ENCODE data around the gene MED16. TPM values are rescaled to one million over a fixed set of nuclear protein-coding genes. Genes with fewer than 3 reads are reported as not detected.
A peak's percentile ranks its signal among the peaks of the same experiment; 100 is the strongest.

MED16 gene
- total RNA-seq, 4 donors from 2014 or later: 58.1 to 158 (median 78.4) TPM

GRCh38 chr19:913080-913748 lies 20.2 kb upstream of the MED16 start, which contains the start of gene R3HDM4:
TSS of gene R3HDM4 (minus strand) at chr19:913219. CDS start at chr19:913157, 62 bp downstream.
- WGBS, 2 donors (ENCODE audit: low coverage in 1 of 2): 2% methylated on average over 33 of the region's 76 CpGs; no CpG with 5 or more reads in 1 of the 2 donors
- no peak for TF ChIP-seq EP300 (IDR thresholded peaks at IDR 0.05; ENCODE audit: low read depth)
- no peak for TF ChIP-seq CTCF (IDR thresholded peaks at IDR 0.05)
- TF ChIP-seq POLR2AphosphoS5 (IDR thresholded peaks at IDR 0.05): peak; percentile 68 to 90 (median 89)
- peak; percentile 54 for TF ChIP-seq POLR2A (IDR thresholded peaks at IDR 0.05)
- DNase-seq: peak; percentile 89
- H3K4me1 ChIP-seq: peaks cover 22 to 56% (median 42%) of the 10 kb centered on the region in 4 donors
- in situ Hi-C loops (cut with MboI; ENCODE audit: low pct_ligation_motif_present in 1 of 4, low pct_unique_long_range_greater_than_20kb in 1 of 4, low sequenced_read_pairs in 3 of 4) (no loop called here), intact Hi-C loops (cut with DNase I; ENCODE audit: low total_unique reads) (loop anchor here (5.0 to 10.0 kb wide), 2 partner anchors 141 to 282 kb away; no protein-coding TSS in a partner anchor)
- H3K9me3 ChIP-seq: no peaks in the 10 kb centered on the region
- H3K27me3 ChIP-seq: peaks cover 22% of the 10 kb centered on the region
- H3K27ac ChIP-seq: peak within 1 kb of the TSS; percentile 90 to 100 (median 95)
- H3K4me3 ChIP-seq: peak within 1 kb of the TSS; percentile 89 to 99 (median 94)
- H3K36me3 ChIP-seq: no peaks in the 10 kb centered on the region

- Histone ChIP-seq H3K27ac (peak overlapping the region; percentile 90 to 100 (median 95)), H3K4me3 (peak overlapping the region; percentile 89 to 99 (median 94)), H3K9me3 (no peaks in the 10 kb centered on the region), H3K27me3 (peaks cover 14% of the 10 kb centered on the region), H3K36me3 (no peaks in the 10 kb centered on the region), H3K4me1 (peaks cover 15 to 50% (median 34%) of the 10 kb centered on the region in 4 donors)
- no peak for DNase-seq
- intact Hi-C loops (cut with DNase I; ENCODE audit: low total_unique reads): loop anchor here (5.0 to 10.0 kb wide), 2 partner anchors 140 to 282 kb away; no protein-coding TSS in a partner anchor
- in situ Hi-C loops (cut with MboI; ENCODE audit: low pct_ligation_motif_present in 1 of 4, low pct_unique_long_range_greater_than_20kb in 1 of 4, low sequenced_read_pairs in 3 of 4): no loop called here
- WGBS, 2 donors (ENCODE audit: low coverage in 1 of 2): 0 to 2% methylated on average over 6 to 21 of the region's 69 CpGs
- TF ChIP-seq EP300 (IDR thresholded peaks at IDR 0.05; ENCODE audit: low read depth): no peak
- no peak for TF ChIP-seq CTCF (IDR thresholded peaks at IDR 0.05)
- TF ChIP-seq POLR2AphosphoS5 (IDR thresholded peaks at IDR 0.05): no peak
- TF ChIP-seq POLR2A (IDR thresholded peaks at IDR 0.05): no peak
These were observed 19.4 kb upstream of the MED16 start for GRCh38 chr19:912181-913079.

DNA sequence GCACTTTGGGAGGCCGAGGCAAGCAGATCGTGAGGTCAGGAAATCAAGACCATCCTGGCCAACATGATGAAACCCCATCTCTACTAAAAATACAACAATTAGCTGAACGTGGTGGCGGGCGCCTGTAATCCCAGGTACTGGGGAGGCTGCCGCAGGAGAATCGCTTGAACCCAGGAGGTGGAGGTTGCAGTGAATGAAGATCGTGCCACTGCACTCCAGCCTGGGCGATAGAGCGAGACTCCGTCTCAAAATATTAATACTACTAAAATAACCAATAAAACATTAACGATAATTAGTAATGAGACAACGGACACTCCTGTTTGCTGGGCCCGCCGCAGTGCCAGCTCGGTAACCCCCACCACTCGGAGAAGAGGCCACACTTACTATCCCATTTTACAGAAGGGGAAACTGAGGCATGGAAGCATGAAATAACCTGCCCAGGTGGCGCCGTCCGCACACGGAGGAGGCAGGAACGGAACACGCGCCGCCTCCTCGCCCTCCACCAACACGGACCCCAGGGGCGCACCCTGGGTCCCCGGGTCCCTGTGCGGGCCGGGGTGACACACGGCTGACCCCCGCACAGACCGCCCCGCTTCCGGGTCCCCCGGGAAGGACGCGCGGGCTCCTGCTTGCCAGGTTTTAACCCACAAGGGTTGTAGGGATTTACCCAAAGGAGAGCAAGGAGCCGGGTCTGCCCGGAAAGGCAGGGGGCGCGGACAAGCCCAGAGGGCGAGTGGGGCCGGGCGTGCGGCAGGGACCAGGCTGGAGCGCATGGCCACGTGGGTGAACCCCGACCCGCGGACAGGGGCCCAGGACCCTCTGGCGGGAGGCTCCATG lies 18.4 kb upstream of the MED16 start:
- Histone ChIP-seq H3K4me3 (peak overlapping the region in 1 of 4 donors; percentile 13), H3K27ac (peak overlapping the region in 3 of 4 donors; percentile 13 to 100 (median 25)), H3K27me3 (peaks cover 4% of the 10 kb centered on the region), H3K36me3 (no peaks in the 10 kb centered on the region), H3K4me1 (peaks cover 9 to 42% (median 27%) of the 10 kb centered on the region in 4 donors), H3K9me3 (no peaks in the 10 kb centered on the region)
- intact Hi-C loops (cut with DNase I; ENCODE audit: low total_unique reads): loop anchor here (5.0 to 10.0 kb wide), 2 partner anchors 139 to 283 kb away; no protein-coding TSS in a partner anchor
- in situ Hi-C loops (cut with MboI; ENCODE audit: low pct_ligation_motif_present in 1 of 4, low pct_unique_long_range_greater_than_20kb in 1 of 4, low sequenced_read_pairs in 3 of 4): no loop called here
- no peak for DNase-seq
- TF ChIP-seq CTCF (IDR thresholded peaks at IDR 0.05) (no peak), EP300 (IDR thresholded peaks at IDR 0.05; ENCODE audit: low read depth) (no peak), POLR2AphosphoS5 (IDR thresholded peaks at IDR 0.05) (no peak), POLR2A (IDR thresholded peaks at IDR 0.05) (no peak)
- 93 to 96% methylated on average over 13 to 46 of the region's 54 CpGs for WGBS, 2 donors (ENCODE audit: low coverage in 1 of 2)

Data from transverse colon (tissue), 4 donors.